ENCODE results near the gene ABHD11. TPM values are rescaled to one million over a fixed set of nuclear protein-coding genes. Genes with fewer than 3 reads are reported as not detected.

ABHD11 gene
- total RNA-seq, 2 donors from 2014 or later, result 21.5 to 22.7 TPM

GRCh38 chr7:73746378-73746777 is 7.8 kb upstream of the ABHD11 start:
- TF ChIP-seq POLR2A (IDR thresholded peaks at IDR 0.05), result peak in 1 of 3 donors; percentile 21
- TF ChIP-seq, protein P1, sequence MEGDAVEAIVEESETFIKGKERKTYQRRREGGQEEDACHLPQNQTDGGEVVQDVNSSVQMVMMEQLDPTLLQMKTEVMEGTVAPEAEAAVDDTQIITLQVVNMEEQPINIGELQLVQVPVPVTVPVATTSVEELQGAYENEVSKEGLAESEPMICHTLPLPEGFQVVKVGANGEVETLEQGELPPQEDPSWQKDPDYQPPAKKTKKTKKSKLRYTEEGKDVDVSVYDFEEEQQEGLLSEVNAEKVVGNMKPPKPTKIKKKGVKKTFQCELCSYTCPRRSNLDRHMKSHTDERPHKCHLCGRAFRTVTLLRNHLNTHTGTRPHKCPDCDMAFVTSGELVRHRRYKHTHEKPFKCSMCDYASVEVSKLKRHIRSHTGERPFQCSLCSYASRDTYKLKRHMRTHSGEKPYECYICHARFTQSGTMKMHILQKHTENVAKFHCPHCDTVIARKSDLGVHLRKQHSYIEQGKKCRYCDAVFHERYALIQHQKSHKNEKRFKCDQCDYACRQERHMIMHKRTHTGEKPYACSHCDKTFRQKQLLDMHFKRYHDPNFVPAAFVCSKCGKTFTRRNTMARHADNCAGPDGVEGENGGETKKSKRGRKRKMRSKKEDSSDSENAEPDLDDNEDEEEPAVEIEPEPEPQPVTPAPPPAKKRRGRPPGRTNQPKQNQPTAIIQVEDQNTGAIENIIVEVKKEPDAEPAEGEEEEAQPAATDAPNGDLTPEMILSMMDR (IDR thresholded peaks at IDR 0.05), result no peak
- peak; percentile 16 for ATAC-seq
- 13 to 28% methylated on average over 4 of the region's 4 CpGs for WGBS, 2 donors

DNA sequence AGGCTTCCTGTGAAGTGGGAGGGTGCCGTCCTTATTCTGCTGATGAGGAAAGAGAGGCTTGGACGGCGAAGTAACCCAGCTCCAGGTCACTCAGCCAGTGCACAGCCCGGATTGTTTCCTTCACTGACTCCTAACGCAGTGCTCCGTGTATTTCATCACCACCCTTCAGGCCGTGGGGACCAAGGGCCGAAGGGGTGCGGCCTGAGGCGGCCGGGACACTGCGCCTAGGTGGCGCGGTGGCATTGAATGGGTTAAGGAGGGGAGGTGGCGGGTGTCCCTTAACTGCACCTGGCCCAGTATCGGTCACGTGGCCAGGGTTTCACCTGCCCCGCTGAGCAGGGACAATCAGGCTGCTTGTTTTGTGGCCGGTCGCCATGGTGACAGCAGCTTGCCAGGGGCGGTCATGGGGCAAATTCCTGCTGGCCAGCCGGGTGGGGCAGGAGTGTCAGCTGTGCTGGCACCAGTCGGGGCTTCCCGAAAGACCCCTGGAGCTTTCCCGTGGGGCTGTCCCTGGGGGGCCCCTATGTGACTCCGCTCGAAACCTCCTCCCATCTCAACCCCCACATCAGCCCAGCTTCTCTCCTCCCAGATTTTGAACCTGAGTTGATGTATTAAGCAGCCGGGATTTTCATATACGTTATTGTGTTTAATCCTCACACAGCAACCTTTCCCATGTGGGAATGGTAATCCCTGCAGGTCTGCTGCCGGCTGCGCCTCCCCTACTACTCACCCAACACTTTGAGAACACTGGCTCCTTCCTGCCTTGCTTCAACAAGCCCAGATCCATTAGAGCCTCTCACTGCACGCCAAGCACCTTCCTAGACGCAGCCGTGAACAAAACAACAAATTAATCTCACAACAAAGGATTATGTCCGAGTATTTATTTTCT is 4.4 kb upstream of the ABHD11 start:
- ATAC-seq (peak; percentile 69), DNase-seq (peak; percentile 99 to 100 (median 99))
- no peak overlapping the region for H3K4me3 ChIP-seq
- no peaks in the 10 kb centered on the region for H3K36me3 ChIP-seq (replicated peaks in 1 of 2; ENCODE audit: insufficient read depth in 1 of 2, low read depth in 2 of 2)
- intact Hi-C loops (cut with DNase I), result no loop called here
- WGBS, 2 donors, result 12 to 15% methylated on average over 11 to 35 of the region's 35 CpGs
- H3K27me3 ChIP-seq, result no peaks in the 10 kb centered on the region
- TF ChIP-seq, protein P1 (IDR thresholded peaks at IDR 0.05), result no peak
- peak; percentile 44 to 65 (median 54) for TF ChIP-seq POLR2A (IDR thresholded peaks at IDR 0.05)
- peaks cover 84% of the 10 kb centered on the region for H3K4me1 ChIP-seq
- H3K9me3 ChIP-seq, result no peaks in the 10 kb centered on the region
- peak overlapping the region; percentile 96 to 100 (median 98) for H3K27ac ChIP-seq

More at GRCh38 chr7:73746378-73746777, 7.8 kb upstream of the ABHD11 start:
- H3K4me3 ChIP-seq, result no peak overlapping the region
- H3K27ac ChIP-seq, result peak overlapping the region; percentile 50 to 99 (median 87)
- no peaks in the 10 kb centered on the region for H3K36me3 ChIP-seq (replicated peaks in 1 of 2; ENCODE audit: insufficient read depth in 1 of 2, low read depth in 2 of 2)
- peaks cover 86% of the 10 kb centered on the region for H3K4me1 ChIP-seq
- intact Hi-C loops (cut with DNase I), result no loop called here
- H3K9me3 ChIP-seq, result no peaks in the 10 kb centered on the region
- peak; percentile 73 to 85 (median 83) for DNase-seq
- no peaks in the 10 kb centered on the region for H3K27me3 ChIP-seq

DNA sequence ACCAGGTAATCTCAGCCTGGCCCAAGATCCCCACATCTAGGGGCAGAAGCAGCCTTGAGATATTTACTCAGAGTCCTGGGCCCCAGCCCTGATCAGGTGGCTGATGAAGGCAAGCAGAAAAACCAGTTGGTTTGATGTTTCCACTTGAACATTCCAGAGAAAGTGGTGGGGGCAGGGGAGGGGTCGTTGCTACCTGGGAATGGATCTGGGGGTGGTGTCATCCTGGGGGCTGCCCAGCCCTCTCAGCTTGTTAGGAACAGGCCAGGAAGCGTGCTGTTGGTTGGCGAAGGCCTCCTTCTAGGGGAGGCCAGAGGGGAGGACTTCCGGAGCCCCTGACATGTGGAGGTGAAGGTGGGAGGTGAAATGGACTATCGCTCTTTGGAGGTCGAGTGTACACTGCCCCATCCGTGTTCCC is 3.7 kb upstream of the ABHD11 start:
- ATAC-seq (peak; percentile 7), DNase-seq (peak; percentile 67 to 80 (median 71))
- Histone ChIP-seq H3K4me3 (no peak overlapping the region), H3K4me1 (peaks cover 86% of the 10 kb centered on the region), H3K9me3 (no peaks in the 10 kb centered on the region), H3K36me3 (replicated peaks in 1 of 2; ENCODE audit: insufficient read depth in 1 of 2, low read depth in 2 of 2) (no peaks in the 10 kb centered on the region), H3K27ac (peak overlapping the region; percentile 96 to 100 (median 98)), H3K27me3 (no peaks in the 10 kb centered on the region)
- TF ChIP-seq POLR2A (IDR thresholded peaks at IDR 0.05), result no peak
- TF ChIP-seq, protein P1 (IDR thresholded peaks at IDR 0.05), result peak in 1 of 7 experiments; percentile 0
- intact Hi-C loops (cut with DNase I), result no loop called here
- WGBS, 2 donors, result 21 to 31% methylated on average over 6 to 7 of the region's 7 CpGs

DNA sequence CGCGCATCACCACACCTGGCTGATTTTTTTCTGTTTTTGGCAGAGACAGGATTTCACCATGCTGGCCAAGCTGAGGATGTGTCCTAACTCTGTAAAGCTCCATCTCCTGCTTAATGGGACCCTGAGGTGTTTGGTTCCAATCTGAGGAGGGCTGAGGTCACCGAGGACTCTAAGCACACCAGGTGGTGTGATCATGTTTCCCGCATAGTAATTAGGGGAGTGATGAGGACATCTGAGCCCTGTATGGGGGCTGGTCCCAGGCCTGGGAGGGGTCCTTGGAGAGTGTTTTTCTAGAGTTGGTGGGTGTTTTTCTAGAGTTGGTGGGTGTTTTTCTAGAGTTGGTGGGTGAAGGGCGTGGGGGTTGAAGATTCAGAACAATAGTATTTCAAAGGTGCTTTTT is 3.0 kb upstream of the ABHD11 start:
- H3K4me3 ChIP-seq, result no peak overlapping the region
- peaks cover 86% of the 10 kb centered on the region for H3K4me1 ChIP-seq
- no peak for ATAC-seq
- TF ChIP-seq POLR2A (IDR thresholded peaks at IDR 0.05), result no peak
- TF ChIP-seq, protein P1 (IDR thresholded peaks at IDR 0.05), result no peak
- H3K9me3 ChIP-seq, result no peaks in the 10 kb centered on the region
- no peaks in the 10 kb centered on the region for H3K27me3 ChIP-seq
- peak in 3 of 4 donors; percentile 35 to 54 (median 48) for DNase-seq
- peaks cover 0 to 1% of the 10 kb centered on the region in 2 donors for H3K36me3 ChIP-seq (replicated peaks in 1 of 2; ENCODE audit: insufficient read depth in 1 of 2, low read depth in 2 of 2)
- WGBS, 2 donors, result 61 to 72% methylated on average over 5 of the region's 5 CpGs
- intact Hi-C loops (cut with DNase I), result no loop called here
- H3K27ac ChIP-seq, result peak overlapping the region; percentile 96 to 100 (median 98)

All from body of pancreas (tissue), 4 donors.